Measurements from ENCODE around the gene LAMA5.
A peak's percentile ranks its signal among the peaks of the same experiment; 100 is the strongest.

Gene LAMA5, protein sequence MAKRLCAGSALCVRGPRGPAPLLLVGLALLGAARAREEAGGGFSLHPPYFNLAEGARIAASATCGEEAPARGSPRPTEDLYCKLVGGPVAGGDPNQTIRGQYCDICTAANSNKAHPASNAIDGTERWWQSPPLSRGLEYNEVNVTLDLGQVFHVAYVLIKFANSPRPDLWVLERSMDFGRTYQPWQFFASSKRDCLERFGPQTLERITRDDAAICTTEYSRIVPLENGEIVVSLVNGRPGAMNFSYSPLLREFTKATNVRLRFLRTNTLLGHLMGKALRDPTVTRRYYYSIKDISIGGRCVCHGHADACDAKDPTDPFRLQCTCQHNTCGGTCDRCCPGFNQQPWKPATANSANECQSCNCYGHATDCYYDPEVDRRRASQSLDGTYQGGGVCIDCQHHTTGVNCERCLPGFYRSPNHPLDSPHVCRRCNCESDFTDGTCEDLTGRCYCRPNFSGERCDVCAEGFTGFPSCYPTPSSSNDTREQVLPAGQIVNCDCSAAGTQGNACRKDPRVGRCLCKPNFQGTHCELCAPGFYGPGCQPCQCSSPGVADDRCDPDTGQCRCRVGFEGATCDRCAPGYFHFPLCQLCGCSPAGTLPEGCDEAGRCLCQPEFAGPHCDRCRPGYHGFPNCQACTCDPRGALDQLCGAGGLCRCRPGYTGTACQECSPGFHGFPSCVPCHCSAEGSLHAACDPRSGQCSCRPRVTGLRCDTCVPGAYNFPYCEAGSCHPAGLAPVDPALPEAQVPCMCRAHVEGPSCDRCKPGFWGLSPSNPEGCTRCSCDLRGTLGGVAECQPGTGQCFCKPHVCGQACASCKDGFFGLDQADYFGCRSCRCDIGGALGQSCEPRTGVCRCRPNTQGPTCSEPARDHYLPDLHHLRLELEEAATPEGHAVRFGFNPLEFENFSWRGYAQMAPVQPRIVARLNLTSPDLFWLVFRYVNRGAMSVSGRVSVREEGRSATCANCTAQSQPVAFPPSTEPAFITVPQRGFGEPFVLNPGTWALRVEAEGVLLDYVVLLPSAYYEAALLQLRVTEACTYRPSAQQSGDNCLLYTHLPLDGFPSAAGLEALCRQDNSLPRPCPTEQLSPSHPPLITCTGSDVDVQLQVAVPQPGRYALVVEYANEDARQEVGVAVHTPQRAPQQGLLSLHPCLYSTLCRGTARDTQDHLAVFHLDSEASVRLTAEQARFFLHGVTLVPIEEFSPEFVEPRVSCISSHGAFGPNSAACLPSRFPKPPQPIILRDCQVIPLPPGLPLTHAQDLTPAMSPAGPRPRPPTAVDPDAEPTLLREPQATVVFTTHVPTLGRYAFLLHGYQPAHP (N-terminal part only)

GRCh38 chr20:62367136-62367632, at the start of gene LAMA5:
Gene LAMA5, minus strand, starts transcription at chr20:62367312. Its CDS starts 67 bp downstream, at chr20:62367245.
- no peak for DNase-seq

DNA sequence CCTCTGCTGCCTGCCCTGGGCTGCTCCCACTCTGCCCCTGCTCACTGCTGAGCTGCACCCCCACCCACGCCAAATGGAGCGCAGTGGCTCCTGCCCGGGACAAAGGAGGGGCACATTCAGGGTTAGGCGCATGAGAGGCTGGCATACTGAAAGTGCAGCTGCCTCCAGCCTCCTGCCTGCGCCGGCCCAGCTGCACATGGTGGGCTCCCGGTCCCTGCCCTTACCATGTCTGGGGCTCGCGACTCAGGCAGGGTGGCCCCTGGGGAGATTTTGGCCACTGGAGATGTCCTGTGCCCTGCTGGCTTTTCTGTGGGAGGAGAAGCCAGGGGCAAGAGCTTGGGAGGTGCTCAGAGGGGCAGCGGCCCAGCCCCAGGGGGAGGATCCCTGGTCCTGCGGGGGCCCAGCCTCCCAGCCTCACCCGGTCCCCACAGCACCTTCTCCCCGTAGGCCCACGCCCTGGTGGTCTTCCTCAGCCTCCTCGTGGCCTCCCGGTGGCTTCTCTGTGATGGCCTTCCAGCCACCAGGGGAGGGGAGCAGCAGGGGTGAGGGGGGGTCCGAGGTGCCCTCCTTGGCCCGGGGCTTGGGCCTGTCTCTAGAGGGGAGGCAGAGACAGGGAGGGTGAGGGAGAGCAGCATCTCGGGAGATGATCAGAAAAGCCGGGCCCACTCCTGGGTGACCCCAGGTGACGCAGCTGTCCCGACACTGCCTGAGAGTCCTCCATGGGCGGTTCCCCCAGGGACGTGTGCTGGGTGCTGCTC, 48.4 kb upstream of the LAMA5 start:
- no peak for DNase-seq

- DNase-seq, result no peak
Observed at GRCh38 chr20:62413896-62414481, 46.9 kb upstream of the LAMA5 start.

- no peak for DNase-seq
Observed at GRCh38 chr20:62413025-62413570, 46.0 kb upstream of the LAMA5 start.

GRCh38 chr20:62412194-62413024, 45.3 kb upstream of the LAMA5 start:
- DNase-seq, result no peak

- DNase-seq, result no peak
Observed at GRCh38 chr20:62411479-62412193, 44.5 kb upstream of the LAMA5 start.

DNA sequence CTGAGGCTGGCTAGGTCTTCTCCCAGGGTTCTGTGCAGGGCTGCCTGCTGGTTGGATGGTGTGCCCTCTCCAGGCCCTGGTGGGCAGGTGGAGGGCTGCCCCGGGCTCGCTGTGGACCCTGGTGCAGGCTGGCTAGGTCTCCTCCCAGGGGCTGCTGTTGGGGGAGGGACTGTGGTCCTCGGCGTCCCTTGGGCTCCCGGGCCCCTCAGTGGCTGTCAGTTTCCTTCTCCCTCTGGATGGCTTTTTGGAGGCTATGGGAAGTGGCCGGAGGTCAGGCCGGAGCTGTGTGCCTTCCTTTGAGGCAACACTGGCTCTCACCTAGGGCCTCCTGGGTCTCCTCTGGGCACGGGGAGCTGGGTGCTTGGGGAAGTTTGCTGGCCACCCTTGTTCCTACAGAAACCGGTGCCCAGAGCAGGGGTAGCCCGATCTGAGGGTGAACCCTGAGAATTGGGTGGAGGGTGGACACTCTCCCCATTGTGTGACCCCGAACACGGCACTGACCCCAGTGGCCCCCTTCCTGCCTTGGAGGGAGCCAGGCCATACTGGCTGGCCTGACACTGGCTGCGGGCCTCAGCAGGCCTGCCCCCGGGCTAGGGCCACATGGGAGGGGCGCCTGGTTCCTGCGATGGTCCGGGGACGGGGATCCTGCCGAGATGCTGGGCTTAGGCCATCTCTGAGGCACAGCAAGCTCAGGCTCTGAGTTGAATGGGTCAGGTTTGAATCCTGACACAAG, 43.8 kb upstream of the LAMA5 start:
- no peak for DNase-seq

GRCh38 chr20:62409931-62410745, 43.0 kb upstream of the LAMA5 start:
- DNase-seq, result peak; percentile 85

DNA sequence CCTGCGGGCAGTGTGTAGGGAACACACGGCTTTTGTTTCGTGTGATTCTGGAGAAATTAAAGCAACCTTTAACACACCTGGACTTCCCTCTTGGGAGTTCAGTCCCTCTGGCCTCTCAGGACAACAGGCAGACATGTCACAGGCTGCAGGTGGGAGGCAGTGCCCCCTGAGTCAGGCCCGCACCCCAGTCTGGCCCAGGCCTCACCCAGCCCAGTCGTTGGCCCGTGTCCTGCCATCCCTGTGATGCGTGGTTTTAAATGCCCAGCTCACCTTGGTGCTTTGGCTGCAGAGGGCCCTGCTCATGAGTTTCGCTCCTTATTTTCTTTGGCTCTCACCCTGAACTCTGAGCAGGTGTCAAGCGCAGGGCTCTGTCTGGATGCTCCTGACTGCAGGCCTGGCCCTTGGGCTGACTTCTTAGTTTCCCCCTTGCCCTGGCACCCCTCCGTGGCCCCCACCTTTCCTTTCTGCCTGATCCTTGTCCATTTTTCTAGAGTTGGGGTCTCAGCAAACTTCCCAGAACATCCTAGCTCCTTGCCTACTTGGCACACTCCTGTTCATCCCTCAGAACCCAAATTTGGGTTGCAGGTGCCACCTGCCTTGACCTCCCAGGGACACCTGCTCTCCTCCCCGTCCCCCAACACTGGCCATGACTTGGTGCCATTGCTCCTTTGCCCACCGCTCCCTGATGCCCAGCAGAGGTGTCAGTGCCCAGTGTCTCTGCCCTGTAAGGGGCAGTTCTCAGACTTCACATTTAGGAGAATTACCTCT, 42.2 kb upstream of the LAMA5 start:
- no peak for DNase-seq

DNA sequence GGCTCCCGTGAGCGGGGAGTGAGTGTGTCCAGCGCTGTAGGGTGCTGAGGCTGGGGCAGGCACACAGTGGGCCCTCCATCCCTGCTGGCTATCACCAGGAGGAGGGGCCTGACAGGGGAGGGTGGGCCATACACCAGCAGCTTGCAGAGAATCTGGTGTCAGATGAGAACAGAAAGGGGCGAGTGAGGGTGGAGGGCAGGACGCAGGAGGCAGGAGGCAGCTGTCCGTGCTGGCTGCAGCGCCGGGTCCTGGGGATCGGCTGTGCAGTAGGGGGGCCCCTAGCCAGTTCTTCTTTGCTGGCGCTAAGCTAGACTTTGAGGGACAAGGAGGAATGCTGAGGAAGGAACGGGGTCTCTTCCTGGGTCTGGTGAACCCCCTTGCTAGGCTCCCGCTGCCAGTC, 41.5 kb upstream of the LAMA5 start:
- no peak for DNase-seq

DNA sequence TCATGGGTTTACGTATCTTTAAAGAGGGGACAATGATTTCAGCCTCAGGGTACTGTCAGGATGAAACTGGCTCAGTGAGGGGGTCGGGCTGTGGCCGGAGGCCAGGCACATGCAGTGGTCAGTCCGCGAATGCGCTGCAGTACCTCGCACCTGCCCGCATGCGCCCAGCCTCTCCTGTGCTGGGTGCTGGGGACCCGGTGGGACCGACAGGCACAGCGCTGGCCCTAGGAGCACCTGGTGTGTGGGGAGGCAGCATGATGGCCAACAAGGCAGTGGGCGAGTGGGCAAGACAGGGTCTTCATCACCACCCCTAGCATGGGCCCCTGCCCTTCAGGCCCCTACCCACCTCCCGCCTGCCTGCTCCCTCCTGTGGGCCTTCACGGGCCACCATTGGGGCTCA, 40.9 kb upstream of the LAMA5 start:
- no peak for DNase-seq

DNA sequence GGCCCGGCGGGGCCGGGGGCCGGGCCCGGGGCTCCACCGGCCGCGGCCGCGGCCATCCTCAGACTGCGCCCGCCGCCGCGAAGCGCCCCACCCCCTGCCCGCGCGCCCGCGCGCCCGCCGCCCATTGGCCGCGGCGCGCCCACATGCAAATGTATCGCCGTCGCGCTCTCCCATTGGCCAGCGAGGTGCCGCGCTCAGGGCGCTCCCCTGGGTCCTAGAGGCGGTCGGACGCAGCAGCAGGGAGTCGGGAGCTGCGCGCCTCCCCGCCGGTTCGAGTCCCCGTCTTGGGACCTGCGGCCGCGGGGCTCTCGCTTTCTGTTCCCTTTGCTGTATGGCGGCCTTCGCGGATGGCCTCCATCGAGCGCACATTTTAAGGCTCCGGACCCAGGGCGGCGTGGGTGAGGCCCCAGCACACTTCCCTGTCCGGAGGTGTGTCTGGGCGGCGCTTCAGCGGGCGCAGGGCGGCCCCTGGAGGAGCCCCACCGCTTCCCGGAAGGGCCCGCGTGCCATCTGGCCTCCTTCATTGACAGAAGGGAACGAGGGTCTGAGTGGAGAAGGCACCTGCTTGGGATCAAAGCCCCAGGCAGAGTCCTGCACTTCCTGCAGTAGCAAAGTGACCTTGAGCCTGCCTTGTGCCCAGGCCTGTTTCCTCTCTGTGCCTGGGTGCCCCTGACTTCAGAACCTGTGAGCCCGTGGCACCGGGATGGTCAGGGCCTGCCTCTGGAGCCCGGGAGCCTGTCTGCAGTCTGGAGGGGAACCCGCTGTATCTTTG, 40.3 kb upstream of the LAMA5 start, which contains the start of gene CABLES2:
Gene CABLES2, minus strand, starts transcription at position 65 of the 772 bp plus-strand sequence. Its CDS starts 9 bp downstream, at position 56.
- peak; percentile 91 for DNase-seq

- DNase-seq, result no peak
Observed at GRCh38 chr20:62406635-62407176, 39.6 kb upstream of the LAMA5 start.

DNA sequence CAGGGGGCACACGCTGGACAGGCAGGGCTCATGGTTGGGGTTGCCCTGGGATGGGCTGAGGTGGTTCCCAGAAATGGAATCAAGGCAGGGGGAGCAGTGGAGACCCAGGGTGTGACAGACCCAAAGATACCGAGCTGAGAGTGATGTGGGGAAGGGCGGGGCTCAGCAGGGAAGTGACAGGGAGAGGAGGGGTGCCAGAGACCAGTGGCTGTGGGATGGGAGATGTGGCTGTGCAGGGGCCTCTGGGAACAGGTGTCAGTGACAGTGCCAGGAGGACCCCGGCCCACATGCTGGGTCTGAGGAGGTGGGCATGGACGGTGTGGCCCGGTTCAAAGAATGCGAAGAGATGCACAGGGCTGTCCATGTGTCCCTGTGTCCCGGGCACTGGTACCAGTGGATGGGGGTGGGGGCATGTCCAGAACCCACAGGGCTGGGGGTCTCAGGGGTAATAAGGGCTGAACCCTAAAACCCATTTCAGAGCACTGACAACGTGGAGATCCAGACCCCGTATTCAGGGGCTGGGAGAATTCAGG, 38.9 kb upstream of the LAMA5 start:
- DNase-seq, result no peak
